NCI-H1436 (cell line): Measurements from ENCODE around the gene BSN.

Source experiments
- DNase-seq: peaks from one replicate; lab custom pipeline; 2025; lab: John Stamatoyannopoulos, UW

Gene BSN

GRCh38 chr3:49654955-49655556, 100.8 kb downstream of the BSN start:
- no peak for DNase-seq

GRCh38 chr3:49655731-49656285, 101.5 kb downstream of the BSN start:
- DNase-seq = no peak

DNA sequence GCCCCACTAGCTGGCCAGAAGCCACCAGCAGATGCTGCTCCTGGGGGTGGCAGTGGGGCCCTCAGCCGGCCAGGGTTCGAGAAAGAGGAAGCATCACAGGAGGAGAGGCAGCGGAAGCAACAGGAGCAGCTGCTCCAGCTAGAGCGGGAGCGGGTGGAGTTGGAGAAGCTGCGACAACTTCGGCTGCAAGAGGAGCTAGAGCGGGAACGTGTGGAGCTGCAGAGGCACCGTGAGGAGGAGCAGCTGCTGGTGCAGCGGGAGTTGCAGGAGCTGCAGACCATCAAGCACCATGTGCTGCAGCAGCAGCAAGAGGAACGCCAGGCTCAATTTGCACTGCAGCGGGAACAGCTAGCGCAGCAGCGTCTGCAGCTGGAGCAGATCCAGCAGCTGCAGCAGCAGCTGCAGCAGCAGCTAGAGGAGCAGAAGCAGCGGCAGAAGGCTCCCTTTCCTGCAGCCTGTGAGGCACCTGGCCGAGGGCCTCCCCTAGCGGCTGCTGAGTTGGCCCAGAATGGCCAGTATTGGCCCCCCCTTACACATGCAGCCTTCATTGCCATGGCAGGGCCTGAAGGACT, 102.3 kb downstream of the BSN start:
- no peak for DNase-seq

DNA sequence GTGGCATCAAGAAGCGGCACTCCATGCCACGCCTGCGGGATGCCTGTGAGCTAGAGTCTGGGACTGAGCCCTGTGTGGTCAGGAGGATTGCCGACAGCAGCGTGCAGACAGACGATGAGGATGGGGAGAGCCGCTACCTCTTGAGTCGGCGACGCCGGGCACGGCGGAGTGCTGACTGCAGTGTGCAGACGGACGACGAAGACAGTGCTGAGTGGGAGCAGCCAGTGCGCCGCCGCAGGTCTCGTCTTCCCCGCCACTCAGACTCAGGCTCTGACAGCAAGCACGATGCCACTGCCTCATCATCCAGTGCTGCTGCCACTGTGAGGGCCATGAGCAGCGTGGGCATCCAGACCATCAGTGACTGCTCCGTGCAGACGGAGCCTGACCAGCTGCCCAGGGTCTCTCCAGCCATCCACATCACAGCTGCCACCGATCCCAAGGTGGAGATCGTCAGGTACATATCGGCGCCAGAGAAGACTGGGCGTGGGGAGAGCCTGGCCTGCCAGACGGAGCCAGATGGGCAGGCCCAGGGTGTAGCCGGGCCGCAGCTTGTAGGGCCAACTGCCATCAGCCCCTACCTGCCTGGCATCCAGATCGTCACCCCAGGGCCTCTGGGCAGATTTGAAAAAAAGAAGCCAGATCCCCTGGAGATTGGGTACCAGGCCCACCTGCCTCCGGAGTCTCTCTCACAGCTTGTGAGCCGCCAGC, 103.1 kb downstream of the BSN start:
- DNase-seq = no peak

DNA sequence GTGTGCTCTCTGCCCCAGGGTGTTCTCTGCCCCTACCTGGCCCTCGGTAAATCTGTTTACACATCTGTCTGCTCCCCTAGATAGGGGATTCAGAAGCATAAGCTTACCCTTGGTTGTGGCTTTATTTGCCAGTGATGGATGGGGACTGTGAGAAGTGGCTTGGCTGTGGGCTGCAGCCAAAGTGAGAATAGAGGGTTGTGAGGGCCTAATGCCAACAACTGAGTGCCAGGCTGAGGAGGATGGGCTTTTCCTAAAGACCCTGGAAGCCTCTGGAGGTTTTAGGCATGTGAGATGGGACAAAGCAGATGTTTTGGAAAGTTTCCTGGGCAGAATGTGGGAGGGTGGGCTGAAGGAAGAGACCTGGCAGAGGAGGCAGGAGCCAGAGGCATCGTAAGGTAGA, 104.4 kb downstream of the BSN start:
- no peak for DNase-seq

- no peak for DNase-seq
Observed at GRCh38 chr3:49659756-49660155, 105.5 kb downstream of the BSN start.

DNA sequence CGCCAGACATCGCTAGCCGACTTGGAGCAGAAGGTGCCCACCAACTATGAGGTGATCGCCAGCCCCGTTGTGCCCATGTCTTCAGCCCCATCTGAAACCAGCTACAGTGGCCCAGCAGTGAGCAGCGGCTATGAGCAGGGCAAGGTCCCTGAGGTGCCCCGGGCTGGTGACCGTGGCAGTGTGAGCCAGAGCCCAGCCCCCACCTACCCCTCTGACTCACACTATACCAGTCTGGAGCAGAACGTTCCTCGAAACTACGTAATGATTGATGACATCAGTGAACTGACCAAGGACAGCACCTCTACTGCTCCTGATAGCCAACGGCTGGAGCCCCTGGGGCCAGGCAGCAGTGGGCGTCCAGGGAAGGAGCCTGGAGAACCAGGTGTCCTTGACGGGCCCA, 107.0 kb downstream of the BSN start:
- no peak for DNase-seq

- no peak for DNase-seq
Observed at GRCh38 chr3:49662021-49662420, 107.7 kb downstream of the BSN start.

- DNase-seq = no peak
Observed at GRCh38 chr3:49662720-49663413, 108.6 kb downstream of the BSN start.

DNA sequence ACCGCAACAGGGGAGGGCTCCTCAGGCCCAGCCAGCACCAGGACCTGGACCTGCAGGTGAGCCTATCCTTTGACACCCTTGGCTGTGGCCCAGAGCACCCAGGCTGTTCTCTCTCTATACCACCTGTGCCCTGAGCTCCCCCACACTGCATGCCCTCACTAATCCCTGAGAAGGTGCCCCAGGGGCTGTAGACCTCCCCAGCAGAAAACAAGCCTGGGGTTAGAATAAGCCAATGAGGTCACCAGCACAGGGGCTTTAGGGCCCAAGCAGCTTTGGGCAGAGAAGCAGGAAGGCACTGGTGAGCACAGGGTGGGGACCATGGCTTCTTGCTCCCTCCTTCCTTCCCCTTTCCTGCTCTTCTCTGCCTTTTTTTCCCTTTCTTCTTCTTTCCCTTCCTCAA, 109.6 kb downstream of the BSN start:
- no peak for DNase-seq

- DNase-seq = no peak
Observed at GRCh38 chr3:49664300-49664699, 110.0 kb downstream of the BSN start.

GRCh38 chr3:49665822-49666519, 111.7 kb downstream of the BSN start:
- DNase-seq = no peak

GRCh38 chr3:49666592-49666991, 112.3 kb downstream of the BSN start:
- DNase-seq = no peak

GRCh38 chr3:49667701-49668413, 113.6 kb downstream of the BSN start:
- DNase-seq = no peak

DNA sequence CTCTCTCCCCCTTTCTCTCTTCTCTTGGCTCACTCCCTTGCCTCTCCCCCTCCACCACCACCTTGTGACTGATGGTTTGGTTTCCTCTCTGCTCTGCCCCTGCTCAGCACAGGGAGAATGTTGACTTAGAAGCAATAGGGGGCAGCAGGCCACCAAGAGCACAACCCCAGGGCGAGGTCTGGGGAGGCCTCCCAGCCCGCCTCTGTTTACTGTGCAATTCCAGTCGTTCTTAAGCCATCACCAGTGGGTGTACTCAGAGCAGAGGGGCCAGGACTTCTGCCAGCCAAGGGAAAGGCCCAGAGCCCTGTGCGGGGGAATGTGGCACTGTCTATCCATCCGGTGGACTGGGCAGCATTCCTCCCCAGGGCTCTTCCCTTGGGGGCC, 114.1 kb downstream of the BSN start:
- DNase-seq = no peak

- DNase-seq = no peak
Observed at GRCh38 chr3:49668861-49669260, 114.6 kb downstream of the BSN start.

DNA sequence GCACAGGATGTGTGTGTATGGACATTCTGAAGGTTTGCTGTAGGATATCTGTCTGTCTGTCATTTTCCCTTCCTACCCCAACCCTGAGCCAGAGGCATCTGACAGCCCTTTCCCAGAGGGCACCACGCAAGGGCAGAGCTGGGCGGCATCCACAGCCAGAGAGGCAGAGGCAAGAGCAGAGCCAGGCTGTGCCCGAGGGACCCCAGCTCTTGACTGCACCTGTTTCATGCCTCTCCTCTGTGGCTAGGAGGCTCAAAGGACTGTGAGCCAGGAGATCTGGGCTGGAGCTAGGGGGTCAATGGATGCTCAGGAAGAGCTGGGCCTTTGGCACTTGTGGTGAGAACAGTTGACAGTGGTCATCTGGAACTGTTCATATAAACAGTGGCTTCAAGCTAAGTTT, 115.1 kb downstream of the BSN start:
- DNase-seq = no peak

- DNase-seq = no peak
Observed at GRCh38 chr3:49670940-49671290, 116.6 kb downstream of the BSN start.

GRCh38 chr3:49671291-49672288, 117.3 kb downstream of the BSN start:
- DNase-seq = no peak

DNA sequence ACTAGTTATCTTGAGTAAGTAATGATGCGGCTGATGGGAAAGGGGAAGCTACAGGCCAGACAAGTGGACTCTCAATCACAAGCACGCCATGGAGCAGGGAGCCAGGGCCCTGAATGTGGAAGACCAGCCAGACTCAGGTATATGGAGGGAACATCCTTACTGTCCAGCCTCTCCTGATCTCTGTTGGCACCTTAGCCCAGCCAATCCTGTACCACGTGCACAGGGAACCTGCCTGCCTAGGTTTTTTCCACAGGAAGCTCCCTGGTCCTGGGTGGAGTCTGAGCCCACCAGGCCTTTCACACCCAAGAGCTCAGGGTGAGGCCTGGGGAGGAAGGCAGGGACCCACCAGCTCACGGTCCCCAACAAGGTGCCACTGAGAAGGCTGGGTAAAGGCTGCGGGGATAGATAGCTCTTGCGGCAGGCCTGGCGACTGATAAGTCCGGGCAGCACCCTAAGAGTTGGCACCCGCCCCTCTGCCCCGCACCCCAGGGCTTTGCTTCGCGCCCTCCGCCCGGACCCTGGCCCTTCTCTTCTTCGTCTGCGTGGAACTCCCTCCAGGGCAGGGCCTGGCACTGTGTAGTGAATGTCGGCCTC, 118.9 kb downstream of the BSN start:
- DNase-seq = no peak
